ENCODE measurements around the gene UFSP2.

Gene UFSP2

GRCh38 chr4:185379326-185380295 lies 46.2 kb downstream of the UFSP2 start:
- DNase-seq (ENCODE audit: low read depth): no peak
- H3K4me3 ChIP-seq (ENCODE audit: low read depth, low read length): no peak overlapping the region
- no peak for TF ChIP-seq CTCF (IDR thresholded peaks at IDR 0.05; ENCODE audit: control insufficient read depth, extremely low read depth, insufficient read depth)

GRCh38 chr4:185378264-185378663 lies 47.5 kb downstream of the UFSP2 start:
- TF ChIP-seq CTCF (IDR thresholded peaks at IDR 0.05; ENCODE audit: control insufficient read depth, extremely low read depth, insufficient read depth): no peak
- no peak overlapping the region for H3K4me3 ChIP-seq (ENCODE audit: low read depth, low read length)
- DNase-seq (ENCODE audit: low read depth): no peak

- H3K4me3 ChIP-seq (ENCODE audit: low read depth, low read length): no peak overlapping the region
- TF ChIP-seq CTCF (IDR thresholded peaks at IDR 0.05; ENCODE audit: control insufficient read depth, extremely low read depth, insufficient read depth): no peak
- no peak for DNase-seq (ENCODE audit: low read depth)
Observed at GRCh38 chr4:185374573-185374972, 51.2 kb downstream of the UFSP2 start.

- no peak for DNase-seq (ENCODE audit: low read depth)
- no peak for TF ChIP-seq CTCF (IDR thresholded peaks at IDR 0.05; ENCODE audit: control insufficient read depth, extremely low read depth, insufficient read depth)
- no peak overlapping the region for H3K4me3 ChIP-seq (ENCODE audit: low read depth, low read length)
Observed at GRCh38 chr4:185374027-185374426, 51.7 kb downstream of the UFSP2 start.

GRCh38 chr4:185371702-185372101 lies 54.1 kb downstream of the UFSP2 start:
- no peak for TF ChIP-seq CTCF (IDR thresholded peaks at IDR 0.05; ENCODE audit: control insufficient read depth, extremely low read depth, insufficient read depth)
- DNase-seq (ENCODE audit: low read depth): no peak

GRCh38 chr4:185370268-185370949 lies 55.4 kb downstream of the UFSP2 start:
- DNase-seq (ENCODE audit: low read depth): no peak
- no peak for TF ChIP-seq CTCF (IDR thresholded peaks at IDR 0.05; ENCODE audit: control insufficient read depth, extremely low read depth, insufficient read depth)
- no peak overlapping the region for H3K4me3 ChIP-seq (ENCODE audit: low read depth, low read length)

More at GRCh38 chr4:185371702-185372101, 54.1 kb downstream of the UFSP2 start:
- H3K4me3 ChIP-seq (ENCODE audit: low read depth, low read length): no peak overlapping the region
